Posterior cingulate gyrus (tissue), 11 donors: ENCODE measurements around the gene ZMIZ2.

Experiments
- DNase-seq, 10 donors: peaks; one replicate each; pipeline versions ENCODE4 v3.0.0 to v3.0.0-alpha.2; 2020 to 2021; ENCODE audit warnings: mixed read lengths in 3 of 10
- intact Hi-C: fragments of 100-400 bp; cut with DNase I; formaldehyde crosslinking; loops from one replicate; pipeline ENCODE4 v1.15.1; 2023

Gene ZMIZ2

DNA sequence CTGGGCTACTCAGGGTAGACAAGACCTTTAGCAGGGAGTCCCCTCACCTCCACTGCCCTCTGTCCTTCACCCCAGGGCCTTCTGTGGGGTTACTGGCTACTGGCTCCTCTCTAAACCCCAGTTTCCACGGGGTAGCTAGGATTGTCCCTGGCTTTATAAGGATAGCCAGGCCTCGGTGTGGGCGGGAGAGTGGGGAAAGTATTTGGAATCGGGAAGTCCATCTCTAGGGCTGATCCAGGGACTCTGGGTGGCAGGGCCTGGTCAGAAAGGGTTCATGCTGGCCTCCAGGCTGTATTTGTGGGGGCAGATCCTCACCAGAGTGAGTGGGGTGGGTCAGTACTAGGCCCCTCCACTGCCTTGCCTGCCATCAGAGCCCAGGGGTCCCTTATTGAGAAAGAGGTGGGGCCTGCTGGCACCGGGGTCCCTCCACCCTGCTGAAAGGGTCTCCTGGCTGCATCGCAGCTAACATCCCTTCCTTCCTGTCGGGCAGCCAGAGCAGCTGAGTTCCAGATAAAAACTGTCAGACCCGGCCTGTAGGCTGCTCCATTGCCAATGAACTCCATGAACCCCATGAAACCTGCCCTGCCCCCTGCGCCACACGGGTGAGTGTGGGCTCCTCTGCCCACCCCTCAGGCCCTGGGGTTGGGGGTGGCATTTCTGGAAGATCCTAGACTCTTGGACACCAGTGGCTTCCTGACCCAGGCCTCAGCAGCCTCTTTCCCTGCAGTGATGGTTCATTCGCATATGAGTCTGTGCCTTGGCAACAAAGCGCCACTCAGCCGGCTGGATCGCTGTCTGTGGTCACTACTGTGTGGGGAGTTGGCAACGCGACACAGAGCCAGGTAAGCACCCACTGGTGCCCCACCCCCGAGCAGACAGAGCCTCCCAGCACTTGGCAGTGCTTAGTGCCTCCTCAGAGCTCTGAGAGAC, 7.3 kb downstream of the ZMIZ2 start:
- intact Hi-C loops = no loop called here
- DNase-seq = no peak

DNA sequence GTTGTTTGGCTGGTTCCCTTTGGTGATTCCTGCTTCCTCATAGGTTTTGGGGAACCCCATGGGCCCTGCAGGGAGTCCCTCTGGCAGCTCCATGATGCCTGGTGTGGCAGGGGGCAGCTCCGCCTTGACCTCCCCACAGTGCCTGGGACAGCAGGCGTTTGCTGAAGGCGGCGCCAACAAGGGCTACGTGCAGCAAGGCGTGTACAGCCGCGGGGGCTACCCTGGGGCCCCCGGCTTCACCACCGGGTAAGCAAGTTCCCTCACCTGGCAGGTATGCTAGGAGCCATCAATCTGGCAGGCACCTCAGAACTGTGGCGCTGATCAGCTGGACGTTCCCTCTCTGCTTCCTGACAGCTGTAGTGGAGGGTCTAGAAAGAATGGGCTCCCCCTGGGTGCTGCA, 8.3 kb downstream of the ZMIZ2 start:
- no peak for DNase-seq
- intact Hi-C loops = no loop called here

DNA sequence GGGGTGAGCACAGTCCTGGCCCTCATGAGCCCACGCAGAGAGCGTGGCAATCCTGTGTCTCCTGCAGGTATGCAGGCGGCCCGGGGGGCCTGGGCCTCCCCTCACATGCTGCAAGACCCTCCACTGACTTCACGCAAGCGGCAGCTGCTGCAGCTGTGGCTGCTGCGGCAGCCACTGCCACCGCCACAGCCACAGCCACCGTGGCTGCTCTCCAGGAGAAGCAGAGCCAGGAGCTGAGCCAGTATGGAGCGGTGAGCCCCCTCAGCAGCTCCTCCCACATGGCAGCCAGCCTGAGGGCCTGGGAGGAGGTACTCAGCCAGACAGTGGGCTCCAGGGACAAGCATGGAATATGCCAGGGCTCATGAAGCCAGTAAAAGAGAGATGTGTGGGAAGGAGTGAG, 8.7 kb downstream of the ZMIZ2 start:
- intact Hi-C loops = no loop called here

DNA sequence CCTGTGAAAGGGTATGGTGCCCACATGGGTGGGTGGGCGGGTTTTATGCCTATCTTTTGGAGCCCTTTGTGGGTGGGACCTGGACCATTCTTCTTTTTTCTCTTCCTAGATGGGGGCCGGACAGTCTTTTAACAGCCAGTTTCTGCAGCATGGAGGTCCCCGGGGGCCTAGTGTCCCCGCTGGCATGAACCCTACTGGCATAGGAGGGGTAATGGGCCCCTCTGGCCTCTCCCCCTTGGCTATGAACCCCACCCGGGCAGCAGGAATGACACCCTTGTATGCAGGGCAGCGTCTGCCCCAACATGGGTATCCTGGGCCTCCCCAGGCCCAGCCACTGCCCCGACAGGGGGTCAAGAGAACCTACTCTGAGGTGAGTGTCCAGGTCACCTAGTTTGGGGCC, 9.1 kb downstream of the ZMIZ2 start:
- DNase-seq = no peak
- intact Hi-C loops = no loop called here

More for the DNA sequence above, 8.7 kb downstream of the ZMIZ2 start:
- DNase-seq = peak in 6 of 10 donors; percentile 35 to 94 (median 54)

DNA sequence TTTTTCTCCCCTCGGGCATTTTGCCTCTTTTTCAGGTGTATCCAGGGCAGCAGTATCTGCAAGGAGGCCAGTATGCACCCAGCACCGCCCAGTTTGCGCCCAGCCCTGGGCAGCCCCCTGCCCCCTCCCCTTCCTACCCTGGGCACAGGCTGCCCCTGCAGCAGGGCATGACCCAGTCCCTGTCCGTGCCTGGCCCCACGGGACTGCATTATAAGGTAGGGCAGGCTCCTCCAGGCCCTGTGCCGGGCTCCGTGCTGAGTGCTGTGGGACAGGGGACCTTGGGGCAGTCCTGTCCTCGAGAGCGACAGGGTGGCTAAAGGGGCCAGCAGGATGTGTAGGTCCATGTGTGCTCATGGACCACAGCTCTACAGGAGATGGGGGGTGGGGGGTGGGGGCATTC, 10.6 kb downstream of the ZMIZ2 start:
- DNase-seq = no peak
- intact Hi-C loops = no loop called here

DNA sequence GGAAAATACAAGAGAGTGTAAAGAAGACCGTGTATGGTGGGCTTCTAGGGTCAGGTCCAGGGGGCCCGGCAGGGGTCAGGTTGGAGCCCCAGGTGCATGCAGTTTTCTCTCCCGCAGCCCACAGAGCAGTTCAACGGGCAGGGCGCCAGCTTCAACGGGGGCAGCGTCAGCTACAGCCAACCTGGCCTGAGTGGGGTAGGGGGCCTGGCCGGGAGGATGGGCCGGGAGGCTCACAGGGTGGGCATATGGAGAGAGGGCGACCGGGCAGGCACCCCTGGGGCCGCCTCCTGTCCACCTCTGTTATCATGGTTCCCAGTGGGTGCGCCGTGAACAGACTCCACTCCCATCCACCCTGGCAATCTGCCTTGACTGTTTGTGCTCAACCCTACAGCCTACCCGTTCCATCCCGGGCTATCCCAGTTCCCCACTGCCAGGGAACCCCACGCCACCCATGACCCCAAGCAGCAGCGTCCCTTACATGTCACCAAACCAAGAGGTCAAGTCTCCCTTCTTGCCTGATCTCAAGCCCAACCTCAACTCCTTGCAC, 11.5 kb downstream of the ZMIZ2 start:
- no peak for DNase-seq
- intact Hi-C loops = no loop called here

DNA sequence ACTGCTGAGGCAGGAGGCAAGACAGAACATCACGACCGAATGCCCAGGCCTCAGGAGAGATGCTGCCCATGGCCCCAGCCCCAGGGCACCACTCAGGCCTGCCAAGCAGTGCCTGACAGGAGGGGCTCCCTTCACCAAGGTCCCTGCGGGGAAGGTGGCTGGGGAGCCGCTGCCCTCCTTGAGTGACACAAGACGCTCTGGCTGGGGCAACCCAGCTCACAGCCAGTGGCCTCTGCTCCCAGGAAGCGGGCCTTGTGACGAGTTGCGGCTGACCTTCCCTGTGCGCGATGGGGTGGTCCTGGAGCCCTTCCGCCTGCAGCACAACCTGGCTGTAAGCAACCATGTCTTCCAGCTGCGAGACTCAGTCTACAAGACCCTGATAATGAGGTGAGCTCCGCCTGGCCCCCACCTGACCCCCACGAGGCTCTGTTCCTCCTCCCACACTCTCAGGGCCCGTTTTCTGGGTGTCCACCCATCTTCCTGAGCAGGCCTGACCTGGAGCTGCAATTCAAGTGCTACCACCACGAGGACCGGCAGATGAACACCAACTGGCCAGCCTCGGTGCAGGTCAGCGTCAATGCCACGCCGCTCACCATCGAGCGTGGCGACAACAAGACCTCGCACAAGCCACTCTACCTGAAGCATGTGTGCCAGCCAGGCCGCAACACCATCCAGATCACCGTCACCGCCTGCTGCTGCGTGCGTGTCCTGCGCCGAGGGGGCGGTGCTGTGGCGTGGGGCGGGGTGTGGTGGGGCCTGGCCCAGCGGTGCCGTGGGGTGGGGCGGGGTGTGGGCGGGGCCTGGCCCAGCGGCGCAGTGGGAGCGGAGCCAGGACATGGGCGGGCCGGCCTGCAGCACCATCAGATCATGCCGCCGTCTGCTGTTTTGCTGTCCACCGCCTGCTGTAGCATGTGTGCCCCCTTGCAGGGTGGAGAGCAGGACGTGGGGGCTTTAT, 12.8 kb downstream of the ZMIZ2 start:
- intact Hi-C loops = no loop called here
- DNase-seq = peak in 2 of 10 donors; percentile 52 to 74

DNA sequence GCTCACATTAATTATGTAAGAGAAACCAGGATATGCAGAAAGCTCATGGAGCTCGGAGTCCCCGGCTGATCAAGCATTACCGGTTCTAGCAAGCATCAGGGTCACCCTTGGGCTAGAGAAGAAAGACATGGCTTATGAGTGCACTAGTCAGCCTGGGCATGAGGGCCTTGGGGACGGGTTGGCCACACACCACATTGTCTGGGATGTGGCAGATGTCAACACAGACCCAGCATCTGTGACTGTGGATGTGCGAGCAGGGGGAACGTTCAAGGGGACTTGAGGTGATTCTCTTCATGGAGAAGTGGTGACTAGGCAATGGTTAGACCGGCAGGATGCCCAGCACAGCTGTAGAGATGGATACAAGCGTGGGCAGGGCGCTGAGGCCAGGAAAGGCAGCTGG, 13.7 kb downstream of the ZMIZ2 start:
- intact Hi-C loops = no loop called here
- DNase-seq = no peak

DNA sequence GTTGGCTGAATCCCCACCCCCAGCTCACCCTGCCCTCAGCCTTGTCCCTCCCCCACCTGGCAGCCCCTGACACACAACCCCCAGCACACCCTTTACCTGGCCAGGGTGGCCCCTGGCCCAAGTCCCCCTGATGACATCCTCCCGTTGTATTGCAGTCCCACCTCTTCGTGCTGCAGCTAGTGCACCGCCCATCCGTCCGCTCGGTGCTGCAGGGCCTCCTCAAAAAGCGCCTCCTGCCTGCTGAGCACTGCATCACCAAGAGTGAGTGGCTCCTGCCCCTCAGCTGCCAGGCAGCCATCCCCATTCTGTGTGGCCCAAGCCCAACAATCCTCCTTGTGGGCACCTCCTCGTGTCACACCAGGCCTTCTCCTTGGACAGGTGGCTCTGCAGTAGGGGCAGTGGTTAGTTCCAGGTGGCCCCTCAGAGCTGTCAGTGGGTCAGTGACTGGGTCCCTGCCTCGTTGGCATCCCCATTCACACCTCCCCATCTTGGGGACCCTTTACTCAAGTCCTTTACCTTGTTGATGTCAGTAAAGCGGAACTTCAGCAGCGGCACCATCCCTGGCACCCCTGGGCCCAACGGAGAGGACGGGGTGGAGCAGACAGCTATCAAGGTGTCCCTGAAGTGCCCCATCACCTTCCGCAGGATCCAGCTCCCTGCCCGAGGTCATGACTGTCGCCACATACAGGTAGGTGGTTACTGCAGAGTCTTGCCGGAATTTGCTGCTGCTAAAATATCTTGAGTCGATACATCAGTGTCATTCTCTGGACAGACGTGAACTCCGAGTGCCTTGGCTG, 14.3 kb downstream of the ZMIZ2 start:
- intact Hi-C loops = no loop called here
- peak in 1 of 10 donors; percentile 83 for DNase-seq

DNA sequence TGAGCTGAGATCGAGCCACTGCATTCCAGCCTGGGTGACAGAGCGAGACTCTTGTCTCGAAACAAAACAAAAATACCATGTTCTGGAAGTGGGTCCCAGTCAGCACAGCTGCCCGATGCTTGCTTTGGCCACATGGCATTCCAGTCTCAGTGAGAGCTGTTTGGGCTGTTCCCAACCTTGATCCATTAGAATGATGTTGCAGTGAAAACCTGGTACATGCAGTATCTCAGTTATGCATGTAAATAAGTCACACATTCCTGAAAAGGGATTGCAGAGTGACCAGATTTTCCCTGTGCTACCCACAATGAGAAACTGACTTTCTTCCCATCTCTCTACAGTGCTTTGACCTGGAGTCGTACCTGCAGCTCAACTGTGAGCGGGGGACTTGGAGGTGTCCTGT, 15.4 kb downstream of the ZMIZ2 start:
- DNase-seq = no peak
- intact Hi-C loops = no loop called here

DNA sequence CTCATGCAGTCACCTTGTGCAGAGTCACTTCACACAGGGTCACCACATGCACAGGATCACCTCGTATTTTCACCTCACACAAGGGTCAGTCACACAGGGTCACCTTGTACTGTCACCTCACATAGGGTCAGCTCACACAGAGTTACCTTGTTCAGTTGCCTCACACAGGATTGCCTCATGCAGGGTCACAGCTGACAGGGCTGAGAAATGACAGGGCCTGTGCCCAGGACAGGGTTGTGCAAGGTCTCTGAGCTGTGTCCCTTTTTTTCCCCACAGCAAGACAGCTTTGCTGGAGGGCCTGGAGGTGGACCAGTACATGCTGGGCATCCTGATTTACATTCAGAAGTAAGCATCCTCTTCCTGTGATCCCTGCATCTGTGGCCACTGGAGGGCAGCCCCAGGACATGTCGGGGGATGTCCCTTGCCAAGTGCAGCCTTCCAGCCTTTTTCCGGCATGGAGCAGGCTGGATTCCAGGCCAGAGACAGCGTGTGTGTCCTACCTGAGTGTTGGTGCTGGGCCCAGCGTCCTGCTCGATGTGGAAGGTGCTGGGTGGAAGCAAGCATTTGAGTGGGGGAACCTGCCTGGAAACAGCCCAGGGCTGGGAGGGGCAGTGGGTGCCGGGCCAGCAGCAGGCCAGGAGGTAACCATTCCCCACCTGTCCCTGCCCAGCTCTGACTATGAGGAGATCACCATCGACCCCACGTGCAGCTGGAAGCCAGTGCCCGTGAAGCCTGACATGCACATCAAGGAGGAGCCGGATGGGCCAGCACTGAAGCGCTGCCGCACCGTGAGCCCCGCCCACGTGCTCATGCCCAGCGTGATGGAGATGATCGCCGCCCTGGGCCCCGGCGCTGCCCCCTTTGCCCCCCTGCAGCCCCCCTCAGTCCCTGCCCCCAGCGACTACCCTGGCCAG, 16.3 kb downstream of the ZMIZ2 start:
- intact Hi-C loops = no loop called here
- peak in 4 of 10 donors; percentile 29 to 85 (median 64) for DNase-seq

DNA sequence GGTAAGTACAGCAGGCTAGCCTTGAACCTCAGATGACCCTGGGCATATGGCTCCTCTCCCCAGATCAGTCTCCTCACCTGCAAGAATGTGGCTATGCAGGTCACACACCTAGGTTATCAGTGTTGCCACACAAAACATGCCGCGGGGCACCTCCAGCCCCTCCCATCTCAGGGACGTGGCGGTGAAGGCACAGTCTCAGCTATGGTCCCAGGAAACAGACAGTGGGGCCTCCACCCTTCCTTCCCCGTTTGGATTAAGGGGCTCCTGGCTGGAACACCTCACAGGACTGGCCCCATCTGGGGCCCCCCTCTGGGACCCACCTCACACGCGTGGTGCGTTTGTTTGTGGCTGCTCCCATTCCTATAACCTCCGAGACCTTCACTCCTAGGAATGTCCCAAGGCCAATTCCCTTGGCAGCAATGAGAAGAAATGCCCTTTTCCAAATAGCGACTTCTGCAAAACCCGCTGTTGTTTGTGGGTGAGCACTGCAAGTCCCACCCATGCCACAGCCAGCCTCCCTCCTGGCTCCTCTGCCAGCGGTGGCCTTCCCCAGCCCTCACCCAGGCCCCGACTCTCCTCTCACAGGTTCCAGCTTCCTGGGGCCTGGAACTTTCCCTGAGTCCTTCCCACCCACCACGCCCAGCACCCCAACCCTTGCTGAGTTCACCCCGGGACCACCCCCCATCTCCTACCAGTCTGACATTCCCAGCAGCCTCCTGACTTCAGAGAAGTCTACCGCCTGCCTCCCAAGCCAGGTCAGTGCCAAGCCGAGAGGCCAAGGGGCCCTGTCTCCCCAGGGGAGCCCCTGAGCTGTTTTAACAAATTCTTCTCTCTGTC, 17.1 kb downstream of the ZMIZ2 start:
- intact Hi-C loops = no loop called here
- peak in 2 of 10 donors; percentile 57 to 73 for DNase-seq

DNA sequence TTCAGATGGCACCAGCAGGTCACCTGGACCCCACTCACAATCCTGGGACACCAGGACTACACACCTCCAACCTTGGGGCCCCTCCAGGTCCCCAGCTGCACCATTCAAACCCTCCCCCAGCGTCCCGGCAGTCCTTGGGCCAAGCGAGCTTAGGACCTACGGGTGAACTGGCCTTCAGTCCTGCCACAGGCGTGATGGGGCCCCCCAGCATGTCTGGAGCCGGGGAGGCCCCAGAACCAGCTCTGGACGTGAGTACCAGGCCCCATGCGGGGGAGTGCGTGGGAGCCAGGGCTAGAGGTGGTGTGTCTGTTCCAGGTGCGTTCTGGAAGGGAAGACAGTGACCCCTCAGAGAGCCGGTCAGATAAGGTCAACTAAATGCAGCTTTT, 17.8 kb downstream of the ZMIZ2 start:
- intact Hi-C loops = no loop called here
- peak in 1 of 10 donors; percentile 66 for DNase-seq

DNA sequence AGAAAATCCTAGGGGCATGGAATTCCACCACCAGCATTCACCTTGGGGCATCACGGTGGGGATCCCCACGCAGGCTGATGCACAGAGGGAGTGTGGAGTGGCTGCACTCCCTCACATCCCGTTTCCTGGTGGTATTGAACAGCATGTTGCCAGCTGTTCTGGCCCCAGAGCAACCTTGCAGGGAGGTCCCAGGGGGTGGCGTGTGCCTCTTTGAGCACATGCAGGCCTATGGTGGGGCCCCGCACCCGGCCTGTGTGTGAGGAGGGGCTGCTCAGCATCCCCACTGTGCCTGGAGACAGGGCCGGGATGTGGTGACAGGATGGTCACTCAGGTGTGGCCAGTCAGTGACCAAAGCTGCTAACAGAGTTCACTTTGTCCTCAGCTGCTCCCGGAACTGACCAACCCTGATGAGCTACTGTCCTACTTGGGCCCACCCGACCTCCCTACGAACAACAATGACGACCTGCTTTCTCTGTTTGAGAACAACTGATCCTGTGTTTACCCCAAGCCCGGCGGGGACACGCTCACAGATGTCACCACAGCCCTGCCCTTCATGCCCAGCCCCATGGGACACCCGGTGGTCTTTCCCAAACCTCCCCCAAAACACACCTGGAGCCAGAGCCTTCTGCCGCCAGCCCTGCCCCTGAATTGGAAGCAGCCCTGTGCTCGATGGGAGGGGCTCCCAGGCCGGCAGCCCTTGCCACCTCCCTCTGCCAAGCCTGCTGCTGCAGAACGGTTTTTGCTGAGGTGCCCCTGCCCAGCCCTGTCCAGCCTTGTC, 18.7 kb downstream of the ZMIZ2 start:
- peak in 5 of 10 donors; percentile 38 to 93 (median 50) for DNase-seq
- intact Hi-C loops = no loop called here

DNA sequence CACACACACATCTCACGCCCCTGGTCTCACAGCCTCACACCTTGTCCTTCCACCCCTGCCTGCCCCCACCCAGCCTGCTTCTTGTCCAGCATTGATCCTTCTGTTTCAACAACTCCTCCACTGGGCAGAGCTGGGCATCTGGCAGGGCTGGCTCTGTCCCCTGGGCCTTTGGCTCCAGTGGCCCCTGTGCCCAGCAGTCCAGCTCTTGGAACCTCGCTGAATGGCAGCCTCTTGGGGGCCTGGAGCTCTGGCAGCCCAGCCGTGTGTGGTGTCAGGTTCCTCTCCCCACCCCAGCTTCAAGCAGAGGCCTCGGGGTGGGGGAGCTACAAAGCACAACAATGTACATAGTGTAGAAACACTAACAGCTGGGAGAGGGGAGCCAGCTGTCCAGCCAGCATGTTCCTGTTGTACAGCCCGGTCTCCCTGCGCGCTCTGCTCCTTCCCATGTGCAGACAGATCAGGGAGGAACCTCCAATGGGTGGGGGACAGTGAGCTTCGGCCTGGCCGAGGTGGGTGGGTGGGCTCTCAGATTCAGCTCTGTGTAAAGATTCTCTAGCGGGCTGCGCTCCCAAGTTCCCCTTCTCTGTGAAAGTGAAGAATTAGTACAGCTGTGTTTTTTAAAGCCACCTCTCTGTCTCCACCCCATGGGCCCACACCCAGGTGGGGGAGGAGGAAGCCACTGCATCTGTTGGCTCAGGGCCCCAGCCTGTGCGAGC, 19.4 kb downstream of the ZMIZ2 start:
- intact Hi-C loops = no loop called here
- DNase-seq = peak in 7 of 10 donors; percentile 56 to 94 (median 68)

DNA sequence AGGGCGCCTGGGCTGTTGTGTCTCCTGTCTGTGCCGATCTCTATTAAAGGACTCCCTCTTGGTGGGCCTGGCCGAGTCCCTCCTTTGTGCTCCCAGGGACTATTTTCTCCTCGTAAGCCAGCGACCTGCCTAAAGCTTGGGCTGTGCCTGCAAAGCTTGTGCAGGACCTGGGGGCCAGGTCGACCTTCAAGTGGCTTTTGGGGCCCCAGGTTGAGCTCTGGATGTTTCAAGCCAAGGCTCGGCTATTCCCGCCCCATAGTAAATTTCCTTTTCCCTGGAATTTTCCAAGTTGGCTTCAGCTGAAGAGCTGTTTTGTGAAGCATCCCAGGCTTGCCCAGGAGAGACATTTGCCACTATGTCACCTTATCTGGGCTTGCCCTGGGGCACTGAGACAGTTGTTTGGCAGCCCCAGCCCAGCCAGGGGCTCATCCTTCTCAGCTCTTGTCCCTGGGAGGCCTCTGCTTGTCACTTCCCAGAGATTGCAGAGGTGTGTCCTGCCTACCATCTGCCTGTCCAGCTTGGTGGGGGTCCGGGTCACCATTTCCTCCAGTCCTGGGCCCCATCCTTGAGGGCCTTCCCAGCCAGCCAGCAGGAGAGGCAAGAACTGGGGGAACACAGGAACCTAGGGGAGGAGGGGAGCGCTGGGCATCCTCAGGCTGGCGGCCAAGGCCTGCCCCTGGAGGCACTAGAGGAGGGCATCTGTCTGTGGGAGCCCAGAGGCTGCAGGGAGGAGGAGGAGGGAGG, 20.2 kb downstream of the ZMIZ2 start:
- intact Hi-C loops = no loop called here
- peak in 5 of 10 donors; percentile 32 to 91 (median 46) for DNase-seq
